GM12801 (cell line): ENCODE measurements around the gene XPO4.

ENCODE experiments used
- TF ChIP-seq, protein P1 (sequence below): IDR thresholded peaks from one replicate; pipeline ENCODE4 v1.5.1; 2011; ENCODE audit warnings: control low read depth; ENCODE audit not compliant: insufficient read length; ENCODE audit errors: extremely low read depth

The XPO4 gene

DNA sequence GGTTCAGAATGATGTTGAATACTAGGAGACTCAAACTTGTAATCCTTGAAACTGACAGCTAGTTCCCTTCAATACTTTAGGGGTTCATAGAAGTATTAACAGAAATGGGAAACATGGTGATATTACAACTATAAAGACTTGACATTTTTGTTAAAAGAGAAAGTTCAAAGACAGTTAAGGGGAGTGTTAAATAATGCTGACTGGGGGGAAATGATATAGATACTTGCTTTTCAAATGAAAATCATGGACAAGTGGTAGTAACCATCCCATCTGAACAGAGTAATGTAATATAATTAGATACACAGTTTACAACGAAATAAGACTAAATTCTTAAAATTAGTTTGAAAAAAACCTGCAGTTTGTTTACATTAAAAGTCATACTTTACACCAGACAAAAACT lies 122.2 kb downstream of the XPO4 start:
- TF ChIP-seq, protein P1, sequence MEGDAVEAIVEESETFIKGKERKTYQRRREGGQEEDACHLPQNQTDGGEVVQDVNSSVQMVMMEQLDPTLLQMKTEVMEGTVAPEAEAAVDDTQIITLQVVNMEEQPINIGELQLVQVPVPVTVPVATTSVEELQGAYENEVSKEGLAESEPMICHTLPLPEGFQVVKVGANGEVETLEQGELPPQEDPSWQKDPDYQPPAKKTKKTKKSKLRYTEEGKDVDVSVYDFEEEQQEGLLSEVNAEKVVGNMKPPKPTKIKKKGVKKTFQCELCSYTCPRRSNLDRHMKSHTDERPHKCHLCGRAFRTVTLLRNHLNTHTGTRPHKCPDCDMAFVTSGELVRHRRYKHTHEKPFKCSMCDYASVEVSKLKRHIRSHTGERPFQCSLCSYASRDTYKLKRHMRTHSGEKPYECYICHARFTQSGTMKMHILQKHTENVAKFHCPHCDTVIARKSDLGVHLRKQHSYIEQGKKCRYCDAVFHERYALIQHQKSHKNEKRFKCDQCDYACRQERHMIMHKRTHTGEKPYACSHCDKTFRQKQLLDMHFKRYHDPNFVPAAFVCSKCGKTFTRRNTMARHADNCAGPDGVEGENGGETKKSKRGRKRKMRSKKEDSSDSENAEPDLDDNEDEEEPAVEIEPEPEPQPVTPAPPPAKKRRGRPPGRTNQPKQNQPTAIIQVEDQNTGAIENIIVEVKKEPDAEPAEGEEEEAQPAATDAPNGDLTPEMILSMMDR = no peak

DNA sequence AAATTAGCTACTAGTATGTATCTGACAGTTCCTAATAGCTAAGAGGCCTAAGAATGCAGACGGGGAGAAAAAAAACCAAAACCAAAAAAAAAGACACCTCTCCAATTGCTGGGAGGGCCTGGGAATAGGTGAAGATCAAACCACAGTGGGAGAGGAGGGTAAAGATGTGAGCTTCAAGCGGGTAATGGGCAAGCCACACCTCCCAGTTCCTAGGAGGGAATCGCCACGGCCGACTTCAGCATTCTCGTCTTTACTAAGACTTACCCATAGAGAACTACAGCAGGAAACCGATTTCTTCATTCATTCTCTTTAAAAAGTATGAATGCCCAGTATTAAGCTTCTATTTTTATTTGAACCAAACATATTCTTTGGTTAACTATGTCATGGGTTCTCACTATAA lies 123.1 kb downstream of the XPO4 start:
- TF ChIP-seq, protein P1 = no peak

DNA sequence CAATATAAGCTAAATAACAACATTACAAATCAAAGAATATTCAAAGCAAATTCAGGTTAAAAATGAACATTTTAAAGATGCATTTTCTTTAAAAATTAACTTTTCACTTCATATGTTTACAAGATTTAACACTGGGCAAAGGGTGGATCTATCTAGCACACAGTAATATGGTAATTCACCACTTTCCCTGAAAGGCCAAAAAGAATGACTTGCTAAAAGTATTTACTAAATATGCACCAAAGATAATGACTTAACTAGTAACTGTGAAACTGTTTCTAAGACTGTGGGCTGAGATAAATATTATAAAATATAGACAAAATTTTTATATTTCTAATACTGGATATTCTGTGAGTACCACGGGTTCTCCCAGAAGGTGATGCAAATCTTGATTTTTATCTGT lies 124.2 kb downstream of the XPO4 start:
- TF ChIP-seq, protein P1 = no peak

DNA sequence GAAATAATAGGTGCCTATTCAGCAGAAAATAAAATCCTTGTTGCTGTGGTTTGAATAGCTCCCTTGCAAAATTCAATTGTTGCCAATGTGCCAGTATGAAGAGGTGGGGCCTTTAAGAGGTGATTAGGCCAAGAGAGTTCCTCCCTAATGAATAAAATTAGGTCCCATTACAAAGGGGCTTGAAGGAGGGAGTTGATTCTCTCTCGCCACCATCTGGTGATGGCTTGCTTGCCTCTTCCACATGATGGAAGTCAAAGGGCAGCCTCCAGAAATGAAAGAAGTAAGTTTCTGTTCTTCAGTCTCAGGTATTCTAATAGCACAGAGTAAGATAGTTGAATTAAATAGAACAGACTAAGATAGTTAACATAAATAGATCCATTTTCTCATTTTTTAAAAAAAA lies 125.8 kb downstream of the XPO4 start:
- TF ChIP-seq, protein P1 = no peak

DNA sequence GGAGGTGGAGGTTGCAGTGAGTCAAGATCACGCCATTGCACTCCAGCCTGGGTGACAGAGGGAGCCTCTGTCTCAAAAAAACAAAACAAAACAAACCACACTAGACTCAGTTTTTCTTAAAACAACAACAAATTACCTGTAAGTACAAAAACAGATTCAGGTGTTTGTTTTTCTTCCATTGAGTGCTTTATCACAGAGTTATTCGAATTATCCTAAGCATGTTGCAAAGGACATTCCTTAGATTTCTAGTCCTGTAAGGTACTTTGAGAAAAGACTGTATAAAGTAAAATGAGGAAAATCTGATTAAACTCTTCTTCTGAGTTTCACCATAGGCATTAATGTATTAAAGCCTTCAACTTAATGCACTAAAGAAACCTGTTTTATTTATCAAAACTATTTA lies 126.6 kb downstream of the XPO4 start:
- TF ChIP-seq, protein P1 = no peak

DNA sequence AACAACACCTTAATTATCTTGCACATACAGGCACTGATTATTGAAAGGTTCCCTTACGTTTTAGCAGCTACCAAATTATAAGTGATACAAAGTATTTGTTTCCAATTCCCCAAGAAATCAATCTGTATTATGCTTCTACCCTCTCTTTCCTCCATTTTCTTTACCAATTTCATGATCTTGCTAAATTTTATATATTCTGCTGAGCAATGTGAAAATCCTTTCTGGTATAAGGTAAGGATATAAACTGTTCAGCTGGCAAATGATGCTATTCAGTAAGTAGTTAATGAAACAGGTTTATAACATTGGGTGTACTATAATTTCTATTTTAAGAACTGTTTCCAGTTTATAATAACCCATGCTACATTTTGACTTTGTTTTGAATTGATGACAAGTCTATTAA lies 127.8 kb downstream of the XPO4 start:
- TF ChIP-seq, protein P1 = no peak

DNA sequence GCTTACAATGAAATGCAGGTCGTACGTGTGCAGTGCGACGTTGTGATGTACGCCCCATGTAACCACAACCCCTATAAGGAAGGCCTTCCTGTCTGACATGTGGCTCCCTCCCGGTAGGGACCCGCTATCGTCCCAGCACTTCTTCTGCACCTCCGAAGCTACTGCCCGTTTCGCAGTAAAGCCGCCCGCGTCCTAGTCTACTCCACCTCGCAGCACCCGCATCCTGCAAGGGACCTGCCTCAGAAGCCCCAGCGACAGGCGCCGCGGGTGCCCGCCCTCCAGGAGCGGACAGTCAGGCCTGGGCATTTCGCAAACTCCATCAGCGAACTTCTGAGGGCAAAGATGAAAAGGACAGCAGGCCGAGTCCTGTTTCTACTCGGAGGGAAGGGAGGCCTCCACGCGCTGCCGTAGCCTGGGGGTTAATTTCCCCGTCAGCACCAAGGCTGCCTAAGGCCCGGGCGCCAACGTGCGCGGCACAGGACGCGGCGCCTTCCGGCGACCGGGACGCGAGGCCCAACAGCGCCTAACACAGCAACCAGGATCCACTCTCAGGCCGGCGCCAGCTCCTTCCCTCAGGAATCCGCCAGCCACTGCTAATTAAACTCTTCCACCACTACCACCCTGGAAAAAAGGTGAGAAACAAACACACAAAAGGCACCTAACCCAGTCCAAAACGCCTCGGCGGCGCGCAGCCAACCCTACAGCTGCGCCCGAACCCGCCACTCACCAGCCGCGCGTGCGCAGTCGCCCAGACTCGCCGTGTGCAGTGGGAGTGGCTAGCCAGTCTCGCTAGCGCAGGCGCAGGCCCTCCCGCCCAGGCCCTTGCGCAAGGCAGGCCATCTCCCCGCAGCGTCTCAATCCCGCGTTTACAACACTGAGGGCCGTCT lies 129.1 kb downstream of the XPO4 start, which contains the start of gene EEF1AKMT1:
Gene EEF1AKMT1 (minus strand): TSS at position 768 of the 887 bp plus-strand sequence. CDS start 16,363 bp downstream, outside the sequence.
- TF ChIP-seq, protein P1 = no peak
